ENCODE data around the gene INSM1. TPM values are rescaled to one million over a fixed set of nuclear protein-coding genes. Genes with fewer than 3 reads are reported as not detected.
A peak's percentile ranks its signal among the peaks of the same experiment; 100 is the strongest.

The INSM1 gene, protein sequence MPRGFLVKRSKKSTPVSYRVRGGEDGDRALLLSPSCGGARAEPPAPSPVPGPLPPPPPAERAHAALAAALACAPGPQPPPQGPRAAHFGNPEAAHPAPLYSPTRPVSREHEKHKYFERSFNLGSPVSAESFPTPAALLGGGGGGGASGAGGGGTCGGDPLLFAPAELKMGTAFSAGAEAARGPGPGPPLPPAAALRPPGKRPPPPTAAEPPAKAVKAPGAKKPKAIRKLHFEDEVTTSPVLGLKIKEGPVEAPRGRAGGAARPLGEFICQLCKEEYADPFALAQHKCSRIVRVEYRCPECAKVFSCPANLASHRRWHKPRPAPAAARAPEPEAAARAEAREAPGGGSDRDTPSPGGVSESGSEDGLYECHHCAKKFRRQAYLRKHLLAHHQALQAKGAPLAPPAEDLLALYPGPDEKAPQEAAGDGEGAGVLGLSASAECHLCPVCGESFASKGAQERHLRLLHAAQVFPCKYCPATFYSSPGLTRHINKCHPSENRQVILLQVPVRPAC
- polyA plus RNA-seq (2012; ENCODE audit: insufficient read depth, insufficient read length, low read depth): 0.71 TPM

DNA sequence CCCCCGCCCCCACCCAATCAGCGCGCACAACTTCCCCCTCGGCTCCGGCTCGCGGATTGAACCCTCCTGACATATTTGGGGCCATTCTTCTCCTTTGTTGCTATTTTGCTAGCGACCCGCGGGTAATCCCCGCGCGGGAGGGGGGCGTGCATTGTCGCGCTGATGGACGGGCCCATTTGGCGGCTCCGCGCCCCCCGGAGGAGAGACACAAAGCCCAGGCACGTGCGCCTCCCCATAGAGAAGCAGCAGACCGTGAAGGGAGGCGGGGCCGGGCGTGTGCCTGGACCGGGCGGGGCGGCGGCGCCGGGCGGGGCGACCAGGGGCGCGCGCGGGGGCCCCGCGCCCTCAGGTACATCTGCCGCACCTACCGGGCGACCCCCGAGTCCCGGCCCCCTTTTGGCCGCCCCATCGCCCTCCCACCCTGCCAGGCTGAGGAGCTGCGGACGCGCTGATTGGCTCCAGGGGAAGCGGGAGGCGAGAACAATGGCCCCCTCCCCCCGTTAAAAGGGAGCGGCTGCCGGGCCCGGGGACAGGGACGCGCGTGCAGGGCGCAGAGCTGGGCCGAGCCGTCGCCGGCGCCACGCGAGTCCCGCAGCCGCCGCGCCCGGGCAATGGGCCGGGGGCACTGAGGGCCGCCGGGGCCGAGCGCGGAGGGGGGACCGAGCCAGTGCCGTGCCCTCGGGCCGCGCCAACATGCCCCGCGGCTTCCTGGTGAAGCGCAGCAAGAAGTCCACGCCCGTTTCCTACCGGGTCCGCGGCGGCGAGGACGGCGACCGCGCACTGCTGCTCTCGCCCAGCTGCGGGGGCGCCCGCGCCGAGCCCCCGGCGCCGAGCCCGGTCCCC lies at the start of gene INSM1:
INSM1 (plus strand) TSS at position 530 of the 843 bp plus-strand sequence; CDS start at position 694, 164 bp downstream.
- H3K9me3 ChIP-seq: peaks cover 2% of the 10 kb centered on the region; the same call in 1 of the 2 replicates
- DNase-seq: peak; percentile 53
- no peaks in the 10 kb centered on the region for H3K36me3 ChIP-seq
- H3K4me3 ChIP-seq (ENCODE audit: low read depth, low read length): peak within 1 kb of the TSS; percentile 47
- peaks cover 47% of the 10 kb centered on the region for H3K27me3 ChIP-seq
- H3K4me1 ChIP-seq: no peaks in the 10 kb centered on the region
- TF ChIP-seq, protein P1, sequence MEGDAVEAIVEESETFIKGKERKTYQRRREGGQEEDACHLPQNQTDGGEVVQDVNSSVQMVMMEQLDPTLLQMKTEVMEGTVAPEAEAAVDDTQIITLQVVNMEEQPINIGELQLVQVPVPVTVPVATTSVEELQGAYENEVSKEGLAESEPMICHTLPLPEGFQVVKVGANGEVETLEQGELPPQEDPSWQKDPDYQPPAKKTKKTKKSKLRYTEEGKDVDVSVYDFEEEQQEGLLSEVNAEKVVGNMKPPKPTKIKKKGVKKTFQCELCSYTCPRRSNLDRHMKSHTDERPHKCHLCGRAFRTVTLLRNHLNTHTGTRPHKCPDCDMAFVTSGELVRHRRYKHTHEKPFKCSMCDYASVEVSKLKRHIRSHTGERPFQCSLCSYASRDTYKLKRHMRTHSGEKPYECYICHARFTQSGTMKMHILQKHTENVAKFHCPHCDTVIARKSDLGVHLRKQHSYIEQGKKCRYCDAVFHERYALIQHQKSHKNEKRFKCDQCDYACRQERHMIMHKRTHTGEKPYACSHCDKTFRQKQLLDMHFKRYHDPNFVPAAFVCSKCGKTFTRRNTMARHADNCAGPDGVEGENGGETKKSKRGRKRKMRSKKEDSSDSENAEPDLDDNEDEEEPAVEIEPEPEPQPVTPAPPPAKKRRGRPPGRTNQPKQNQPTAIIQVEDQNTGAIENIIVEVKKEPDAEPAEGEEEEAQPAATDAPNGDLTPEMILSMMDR (IDR thresholded peaks at IDR 0.05; ENCODE audit: low read depth, low read length): no peak

DNA sequence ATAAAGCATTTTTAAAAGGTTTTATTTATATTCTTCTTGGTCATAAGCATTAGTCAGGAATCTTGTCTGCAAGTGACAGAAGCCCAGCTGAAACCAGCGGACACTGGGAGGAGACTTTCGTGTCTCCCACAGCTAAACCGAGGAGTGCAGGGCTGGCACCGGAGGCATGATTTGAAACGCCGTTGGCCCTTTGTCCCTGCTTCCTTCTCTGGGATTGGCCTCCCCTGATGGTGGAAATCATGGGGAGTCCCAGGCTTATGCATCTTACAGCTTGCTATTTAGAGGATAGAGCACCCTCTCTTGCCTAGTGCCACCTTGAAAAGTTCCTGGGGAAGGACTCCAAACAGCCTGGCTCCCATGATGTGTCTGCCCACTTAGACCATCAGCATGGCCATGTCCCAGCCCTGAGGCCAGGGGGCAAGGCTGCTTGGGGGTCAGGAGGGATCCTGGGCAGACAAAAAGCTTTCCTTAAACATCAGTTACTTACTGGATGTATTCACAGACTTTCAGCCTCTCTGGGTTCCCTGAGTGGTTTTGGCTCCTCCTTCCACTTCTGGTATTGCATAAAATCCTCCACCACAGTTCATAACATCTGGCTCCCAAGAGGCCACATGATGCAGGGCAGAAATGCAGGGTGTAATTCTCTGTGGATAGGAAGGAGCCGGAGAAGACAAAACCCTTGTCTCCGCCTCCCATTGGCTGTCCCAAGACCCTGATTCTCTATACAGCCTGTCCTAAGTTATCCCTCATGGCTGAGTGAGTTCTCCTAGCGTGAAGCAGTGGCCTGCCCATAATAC lies 49.3 kb upstream of the INSM1 start:
- Histone ChIP-seq H3K27me3 (no peaks in the 10 kb centered on the region), H3K4me3 (ENCODE audit: low read depth, low read length) (no peak overlapping the region), H3K4me1 (no peaks in the 10 kb centered on the region), H3K9me3 (no peaks in the 10 kb centered on the region), H3K36me3 (no peaks in the 10 kb centered on the region)
- TF ChIP-seq, protein P1 (IDR thresholded peaks at IDR 0.05; ENCODE audit: low read depth, low read length): no peak
- DNase-seq: no peak

DNA sequence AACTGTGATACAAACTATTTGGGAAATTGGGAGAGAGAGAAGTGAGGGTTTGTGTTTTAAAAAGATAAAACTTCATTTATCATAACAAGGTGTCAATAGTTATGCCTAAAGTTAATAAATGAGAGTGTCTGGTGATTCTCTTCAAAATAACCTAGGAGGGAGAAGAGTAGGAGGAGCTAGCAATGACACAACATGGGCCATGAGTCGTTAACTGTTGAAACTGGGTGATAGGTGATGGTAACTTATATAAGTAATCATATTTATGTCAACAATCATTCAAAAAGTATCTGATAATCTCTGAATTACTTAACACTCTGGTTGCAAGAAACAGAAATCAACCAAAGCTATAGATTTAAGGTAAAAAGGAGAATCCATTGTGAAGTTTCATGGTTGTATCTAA lies 46.8 kb upstream of the INSM1 start:
- DNase-seq: no peak
- Histone ChIP-seq H3K4me1 (no peaks in the 10 kb centered on the region), H3K9me3 (no peaks in the 10 kb centered on the region), H3K36me3 (no peaks in the 10 kb centered on the region), H3K27me3 (no peaks in the 10 kb centered on the region), H3K4me3 (ENCODE audit: low read depth, low read length) (no peak overlapping the region)
- TF ChIP-seq, protein P1 (IDR thresholded peaks at IDR 0.05; ENCODE audit: low read depth, low read length): no peak

DNA sequence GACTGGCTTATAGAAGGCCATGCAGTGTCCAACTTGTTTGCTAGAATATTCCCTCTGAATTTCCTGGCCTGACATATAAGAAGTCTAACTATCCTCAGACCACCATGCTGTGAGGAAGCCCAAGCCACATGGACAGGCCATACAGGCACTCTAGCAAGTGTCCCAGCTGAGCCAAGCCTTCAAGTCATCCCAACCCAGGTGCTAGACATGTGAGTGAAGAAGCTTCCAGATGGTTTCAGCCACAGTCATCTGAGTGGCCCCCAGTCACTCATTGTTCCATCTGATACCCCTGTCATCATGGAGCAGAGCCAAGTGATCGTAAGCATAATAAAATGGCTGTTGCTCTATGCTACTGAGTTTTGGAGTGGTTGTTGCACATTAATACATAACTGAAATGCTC lies 46.0 kb upstream of the INSM1 start:
- Histone ChIP-seq H3K9me3 (no peaks in the 10 kb centered on the region), H3K4me3 (ENCODE audit: low read depth, low read length) (no peak overlapping the region), H3K4me1 (no peaks in the 10 kb centered on the region), H3K36me3 (no peaks in the 10 kb centered on the region), H3K27me3 (no peaks in the 10 kb centered on the region)
- TF ChIP-seq, protein P1 (IDR thresholded peaks at IDR 0.05; ENCODE audit: low read depth, low read length): no peak
- no peak for DNase-seq

DNA sequence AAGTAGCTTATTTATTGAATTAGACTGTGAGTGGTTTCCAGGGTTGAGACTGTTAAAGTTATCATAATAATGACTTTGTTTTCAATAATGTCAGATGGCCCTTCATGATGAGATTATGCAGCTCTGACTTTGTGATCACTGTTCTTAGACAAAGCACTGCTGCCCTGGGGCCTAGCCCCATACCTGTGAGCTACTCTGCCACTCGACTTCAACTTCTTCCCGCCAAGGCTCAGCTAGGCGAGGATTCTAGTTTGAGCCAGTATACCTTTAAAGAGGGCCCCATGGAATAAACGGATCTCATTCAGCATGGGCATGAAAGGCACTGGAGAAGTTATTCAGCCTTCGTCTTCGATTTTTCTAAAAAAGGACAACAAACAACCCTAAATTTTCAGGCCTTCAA lies 45.0 kb upstream of the INSM1 start:
- no peak for DNase-seq
- H3K4me1 ChIP-seq: no peaks in the 10 kb centered on the region
- no peaks in the 10 kb centered on the region for H3K36me3 ChIP-seq
- no peaks in the 10 kb centered on the region for H3K27me3 ChIP-seq
- H3K9me3 ChIP-seq: no peaks in the 10 kb centered on the region
- no peak overlapping the region for H3K4me3 ChIP-seq (ENCODE audit: low read depth, low read length)
- TF ChIP-seq, protein P1 (IDR thresholded peaks at IDR 0.05; ENCODE audit: low read depth, low read length): no peak

All from BE2C (cell line).